IPS-NIHi7 (cell line): ENCODE data around the gene PLPP7.

Source experiments
- DNase-seq: peaks from one replicate; pipeline ENCODE4 v3.0.0; 2012; ENCODE audit warnings: mixed read lengths; ENCODE audit errors: extremely low spot score

The PLPP7 gene

GRCh38 chr9:131303381-131304321 is 14.1 kb downstream of the PLPP7 start:
- no peak for DNase-seq

- no peak for DNase-seq
Observed at GRCh38 chr9:131304676-131305355, 15.3 kb downstream of the PLPP7 start.

GRCh38 chr9:131306397-131307004 is 17.0 kb downstream of the PLPP7 start:
- no peak for DNase-seq

- DNase-seq = no peak
Observed at GRCh38 chr9:131307974-131308373, 18.5 kb downstream of the PLPP7 start.

GRCh38 chr9:131308452-131308851 is 18.9 kb downstream of the PLPP7 start:
- no peak for DNase-seq

- no peak for DNase-seq
Observed at GRCh38 chr9:131308906-131309529, 19.5 kb downstream of the PLPP7 start.

- no peak for DNase-seq
Observed at GRCh38 chr9:131309530-131310276, 20.2 kb downstream of the PLPP7 start.

- DNase-seq = no peak
Observed at GRCh38 chr9:131310833-131311554, 21.5 kb downstream of the PLPP7 start.

GRCh38 chr9:131312246-131312645 is 22.7 kb downstream of the PLPP7 start:
- no peak for DNase-seq

- DNase-seq = no peak
Observed at GRCh38 chr9:131312822-131313770, 23.6 kb downstream of the PLPP7 start.

- DNase-seq = no peak
Observed at GRCh38 chr9:131318231-131319085, 28.9 kb downstream of the PLPP7 start.

GRCh38 chr9:131319486-131319885 is 30.0 kb downstream of the PLPP7 start:
- DNase-seq = peak; percentile 1

- peak; percentile 15 for DNase-seq
Observed at GRCh38 chr9:131320031-131320685, 30.6 kb downstream of the PLPP7 start.

GRCh38 chr9:131323629-131324028 is 34.1 kb downstream of the PLPP7 start:
- DNase-seq = no peak

GRCh38 chr9:131324736-131325679 is 35.5 kb downstream of the PLPP7 start:
- DNase-seq = no peak

GRCh38 chr9:131329241-131329641 is 39.7 kb downstream of the PLPP7 start:
- DNase-seq = peak; percentile 24
